Gastrocnemius medialis (tissue), 4 donors: Measurements from ENCODE around the gene ABLIM3.

Source experiments
- POLR2A ChIP-seq, 2 donors: fragments of 450-650 bp; IDR thresholded peaks; one replicate each; pipeline ENCODE4 v1.6.1; 2017; ENCODE audit warnings: antibody characterized with exemption in 2 of 2, mild to moderate bottlenecking in 2 of 2, moderate library complexity in 2 of 2
- TF ChIP-seq, protein P1 (sequence below), 5 experiments: fragments of 450-650 bp in 3 of 5; fragments of 200-600 bp in 2 of 5; sonication (generic) in 2 of 5; IDR thresholded peaks in 4 of 5; conservative IDR thresholded peaks in 1 of 5; 1 replicate in 4 of 5; 2 replicates in 1 of 5; pipeline ENCODE4 v1.5.1; 2016 to 2019; ENCODE audit warnings: antibody characterized with exemption in 5 of 5, mild to moderate bottlenecking in 3 of 5, moderate library complexity in 3 of 5

DNA sequence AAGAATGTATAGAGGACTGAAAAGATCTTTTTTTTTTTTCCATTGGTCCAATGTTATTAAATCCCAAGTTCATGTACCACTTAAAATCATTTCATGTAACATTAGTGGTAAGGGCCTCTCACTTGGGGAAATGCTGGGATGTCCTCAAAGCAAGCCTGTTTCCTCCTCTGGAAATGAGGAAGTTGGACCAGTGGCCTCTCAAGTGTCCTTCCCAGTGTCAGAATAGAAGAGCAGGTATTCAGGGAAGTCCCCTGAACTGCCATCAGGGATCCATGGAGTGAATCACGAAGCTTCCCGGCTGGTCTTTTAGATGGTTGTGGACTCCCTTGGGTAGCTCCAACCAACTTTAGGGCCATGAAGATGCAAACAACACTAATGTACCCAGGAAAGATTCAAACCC lies 75.2 kb downstream of the ABLIM3 start:
- no peak for TF ChIP-seq POLR2A (IDR thresholded peaks at IDR 0.05)
- TF ChIP-seq, protein P1, sequence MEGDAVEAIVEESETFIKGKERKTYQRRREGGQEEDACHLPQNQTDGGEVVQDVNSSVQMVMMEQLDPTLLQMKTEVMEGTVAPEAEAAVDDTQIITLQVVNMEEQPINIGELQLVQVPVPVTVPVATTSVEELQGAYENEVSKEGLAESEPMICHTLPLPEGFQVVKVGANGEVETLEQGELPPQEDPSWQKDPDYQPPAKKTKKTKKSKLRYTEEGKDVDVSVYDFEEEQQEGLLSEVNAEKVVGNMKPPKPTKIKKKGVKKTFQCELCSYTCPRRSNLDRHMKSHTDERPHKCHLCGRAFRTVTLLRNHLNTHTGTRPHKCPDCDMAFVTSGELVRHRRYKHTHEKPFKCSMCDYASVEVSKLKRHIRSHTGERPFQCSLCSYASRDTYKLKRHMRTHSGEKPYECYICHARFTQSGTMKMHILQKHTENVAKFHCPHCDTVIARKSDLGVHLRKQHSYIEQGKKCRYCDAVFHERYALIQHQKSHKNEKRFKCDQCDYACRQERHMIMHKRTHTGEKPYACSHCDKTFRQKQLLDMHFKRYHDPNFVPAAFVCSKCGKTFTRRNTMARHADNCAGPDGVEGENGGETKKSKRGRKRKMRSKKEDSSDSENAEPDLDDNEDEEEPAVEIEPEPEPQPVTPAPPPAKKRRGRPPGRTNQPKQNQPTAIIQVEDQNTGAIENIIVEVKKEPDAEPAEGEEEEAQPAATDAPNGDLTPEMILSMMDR (IDR thresholded peaks at IDR 0.05 in 4 of 5, conservative IDR thresholded peaks at IDR 0.05 in 1 of 5) = no peak
